H9 (cell line): ENCODE results near the gene PRRX2. TPM values are rescaled to one million over a fixed set of nuclear protein-coding genes. Genes with fewer than 3 reads are reported as not detected.

Source experiments
- DNase-seq: peaks from one replicate; pipeline ENCODE4 v3.0.0-alpha.2; 2017
- H2AFZ ChIP-seq: one replicate; pipeline ENCODE4 v1.6.1; 2013; ENCODE audit warnings: mild to moderate bottlenecking, low read length, control low read depth, moderate library complexity
- H2AK5ac ChIP-seq: 2 replicates; pipeline ENCODE4 v1.6.1; 2013; ENCODE audit warnings: low read length, control low read depth, mixed read lengths; ENCODE audit not compliant: insufficient read length
- H2BK120ac ChIP-seq: one replicate; pipeline ENCODE4 v1.6.1; 2013; ENCODE audit warnings: low read depth, mild to moderate bottlenecking, low read length, control low read depth, inconsistent platforms; ENCODE audit not compliant: poor library complexity, severe bottlenecking
- H2BK12ac ChIP-seq: 2 replicates; pipeline ENCODE4 v1.6.1; 2013; ENCODE audit warnings: low read length, control low read depth, mixed read lengths, low read depth; ENCODE audit not compliant: insufficient read length
- H2BK15ac ChIP-seq: 2 replicates; pipeline ENCODE4 v1.6.1; 2013; ENCODE audit warnings: low read depth, low read length, control low read depth
- H2BK20ac ChIP-seq: one replicate; pipeline ENCODE4 v1.6.1; 2013; ENCODE audit warnings: low read depth, mild to moderate bottlenecking, low read length, control low read depth, inconsistent platforms; ENCODE audit not compliant: poor library complexity, severe bottlenecking
- H2BK5ac ChIP-seq: 2 replicates; pipeline ENCODE4 v1.6.1; 2013; ENCODE audit warnings: low read length, control low read depth, mixed read lengths; ENCODE audit not compliant: insufficient read length
- H3K14ac ChIP-seq: 2 replicates; pipeline ENCODE4 v1.6.1; 2013; ENCODE audit warnings: low read length, control low read depth; ENCODE audit not compliant: insufficient read depth
- H3K18ac ChIP-seq: 2 replicates; pipeline ENCODE4 v1.6.1; 2013; ENCODE audit warnings: low read depth, mild to moderate bottlenecking, mixed read lengths, low read length, control low read depth; ENCODE audit not compliant: insufficient read length
- H3K23ac ChIP-seq: 2 replicates; pipeline ENCODE4 v1.6.1; 2013; ENCODE audit warnings: low read length, control low read depth, mixed read lengths, low read depth; ENCODE audit not compliant: insufficient read length
- H3K23me2 ChIP-seq: 2 replicates; pipeline ENCODE4 v1.6.1; 2013; ENCODE audit warnings: low read depth, mild to moderate bottlenecking, mixed read lengths, low read length, control low read depth; ENCODE audit not compliant: insufficient read length, poor library complexity, severe bottlenecking
- H3K27ac ChIP-seq: 2 replicates; pipeline ENCODE4 v1.5.1; 2013; ENCODE audit warnings: low read length, control low read depth, mixed read lengths, low read depth; ENCODE audit not compliant: insufficient read length
- H3K27me3 ChIP-seq: 2 replicates; pipeline ENCODE4 v1.6.1; 2013; ENCODE audit warnings: low read length, control low read depth, inconsistent platforms; ENCODE audit not compliant: insufficient read depth
- H3K4ac ChIP-seq: 2 replicates; pipeline ENCODE4 v1.6.1; 2013; ENCODE audit warnings: low read depth, mild to moderate bottlenecking, control low read depth, inconsistent platforms, low read length, moderate library complexity
- H3K4me1 ChIP-seq: 2 replicates; pipeline ENCODE4 v1.6.1; 2013; ENCODE audit warnings: low read length, control low read depth, inconsistent platforms; ENCODE audit not compliant: insufficient read depth
- H3K4me2 ChIP-seq: 2 replicates; pipeline ENCODE4 v1.6.1; 2013; ENCODE audit warnings: low read length, control low read depth, mixed read lengths; ENCODE audit not compliant: insufficient read length, insufficient read depth
- H3K56ac ChIP-seq: 2 replicates; pipeline ENCODE4 v1.6.1; 2013; ENCODE audit warnings: low read depth, mild to moderate bottlenecking, mixed read lengths, low read length, control low read depth; ENCODE audit not compliant: insufficient read length
- H3K79me1 ChIP-seq: 2 replicates; pipeline ENCODE4 v1.6.1; 2013; ENCODE audit warnings: low read depth, mild to moderate bottlenecking, moderate library complexity, low read length, control low read depth, inconsistent platforms; ENCODE audit not compliant: insufficient read depth, poor library complexity, severe bottlenecking
- H3K79me2 ChIP-seq: 2 replicates; pipeline ENCODE4 v1.6.1; 2013; ENCODE audit warnings: low read length, control low read depth, inconsistent platforms; ENCODE audit not compliant: insufficient read depth
- H3K9ac ChIP-seq: 2 replicates; pipeline ENCODE4 v1.6.1; 2013; ENCODE audit warnings: low read length, control low read depth, mixed read lengths; ENCODE audit not compliant: insufficient read length; ENCODE audit errors: extremely low read depth
- H3K9me3 ChIP-seq: one replicate; pipeline ENCODE4 v1.6.1; 2013; ENCODE audit warnings: low read depth, low read length, inconsistent platforms; ENCODE audit not compliant: control insufficient read depth
- H3T11ph ChIP-seq: one replicate; pipeline ENCODE4 v1.6.1; 2013; ENCODE audit warnings: mild to moderate bottlenecking, low read length, control low read depth, inconsistent platforms
- H4K20me1 ChIP-seq: one replicate; pipeline ENCODE4 v1.6.1; 2013; ENCODE audit not compliant: control insufficient read depth, insufficient read length, insufficient read depth
- H4K5ac ChIP-seq: 2 replicates; pipeline ENCODE4 v1.6.1; 2013; ENCODE audit warnings: low read depth, mild to moderate bottlenecking, mixed read lengths, low read length, control low read depth; ENCODE audit not compliant: insufficient read length
- H4K8ac ChIP-seq: replicated peaks from 2 replicates; pipeline ENCODE4 v1.6.1; 2013; ENCODE audit warnings: low read length, control low read depth, mixed read lengths, low read depth; ENCODE audit not compliant: insufficient read length
- H4K91ac ChIP-seq: 2 replicates; pipeline ENCODE4 v1.6.1; 2013; ENCODE audit warnings: low read depth, mild to moderate bottlenecking, moderate library complexity, mixed read lengths, low read length, control low read depth; ENCODE audit not compliant: insufficient read length
- H3K27ac Mint-ChIP-seq, 3 experiments: 2 replicates in 2 of 3; 3 replicates in 1 of 3; pipeline ENCODE4 v1.8.0; 2020 to 2021; ENCODE audit warnings: mixed read lengths in 3 of 3, mild to moderate bottlenecking in 1 of 3, moderate library complexity in 1 of 3
- H3K27me3 Mint-ChIP-seq: 2 replicates; pipeline ENCODE4 v1.8.0; 2021; ENCODE audit warnings: low read depth, mild to moderate bottlenecking, moderate library complexity, mixed read lengths
- H3K36me3 Mint-ChIP-seq, 3 experiments: 2 replicates in 2 of 3; 3 replicates in 1 of 3; pipeline ENCODE4 v1.8.0; 2020 to 2021; ENCODE audit warnings: low read depth in 3 of 3, mixed read lengths in 3 of 3; ENCODE audit not compliant: insufficient read depth in 1 of 3
- H3K4me1 Mint-ChIP-seq, 2 experiments: 2 replicates each; pipeline ENCODE4 v1.8.0; 2020; ENCODE audit warnings: mixed read lengths in 2 of 2
- H3K4me3 Mint-ChIP-seq, 2 experiments: 2 replicates in 1 of 2; 3 replicates in 1 of 2; pipeline ENCODE4 v1.8.0; 2020 to 2021; ENCODE audit warnings: mild to moderate bottlenecking in 2 of 2, mixed read lengths in 2 of 2, moderate library complexity in 1 of 2
- H3K9me3 Mint-ChIP-seq, 2 experiments: 2 replicates in 1 of 2; 3 replicates in 1 of 2; pipeline ENCODE4 v1.8.0; 2020; ENCODE audit warnings: mild to moderate bottlenecking in 2 of 2, mixed read lengths in 2 of 2, moderate library complexity in 1 of 2
- CTCF ChIP-seq: fragments of 200-600 bp; sonication (generic); conservative IDR thresholded peaks from 3 replicates; pipeline ENCODE4 v1.8.0; 2021; ENCODE audit warnings: antibody characterized with exemption, mild to moderate bottlenecking
- WGBS: extraction: QIAGEN DNeasy Blood & Tissue Kit; methylation state at CpG from one replicate; pipeline ENCODE4 v1.1.7; 2013; ENCODE audit warnings: missing lambda C conversion rate, low lambda C conversion rate, mixed read lengths; ENCODE audit not compliant: insufficient read length; ENCODE audit errors: extremely low coverage; 5-methylcytosine and 5-hydroxymethylcytosine counted together
- total RNA-seq: library from RNA; stranded (reverse); gene quantifications from 2 replicates; pipeline ENCODE4 v1.2.1, GENCODE V29; 2021

The PRRX2 gene
- total RNA-seq, 1 experiment from 2014 or later: 3.9 TPM

- no peak for TF ChIP-seq CTCF
- no CpG with 5 or more reads among the region's 13 CpGs for WGBS
- Histone ChIP-seq H2BK5ac (no peak overlapping the region), H3K14ac (no peak overlapping the region), H2BK12ac (no peak overlapping the region), H4K91ac (no peak overlapping the region), H3K27me3 (no peaks in the 10 kb centered on the region), H2AFZ (no peak overlapping the region), H3K27ac (no peak overlapping the region), H3K4me2 (no peak overlapping the region), H2AK5ac (no peak overlapping the region), H3K4ac (no peak overlapping the region), H4K20me1 (no peaks in the 10 kb centered on the region), H3K9me3 (no peaks in the 10 kb centered on the region), H3K18ac (no peak overlapping the region), H3K9ac (no peak overlapping the region), H3K4me1 (no peaks in the 10 kb centered on the region), H3K23ac (no peak overlapping the region), H3K23me2 (no peaks in the 10 kb centered on the region), H2BK15ac (no peak overlapping the region), H3K56ac (no peak overlapping the region), H2BK20ac (no peak overlapping the region), H2BK120ac (no peak overlapping the region), H4K5ac (no peak overlapping the region), H3K79me1 (peaks cover under 1% of the 10 kb centered on the region), H3K79me2 (peaks cover 37% of the 10 kb centered on the region; the same call in 1 of the 2 replicates), H3T11ph (no peak overlapping the region), H4K8ac (no peak overlapping the region)
- Mint-ChIP-seq H3K4me3 (no peak overlapping the region), H3K27ac (peak overlapping the region in 1 of 3 experiments; percentile 34; a peak in 1 of 7 replicates), H3K27me3 (peaks cover 2% of the 10 kb centered on the region; the same call in 1 of the 2 replicates), H3K9me3 (no peaks in the 10 kb centered on the region; a peak in 1 of 5 replicates), H3K4me1 (peaks cover 13 to 17% of the 10 kb centered on the region in 2 experiments), H3K36me3 (peaks cover 24 to 65% (median 65%) of the 10 kb centered on the region in 3 experiments; a peak in 6 of 7 replicates)
- no peak for DNase-seq
Measured at GRCh38 chr9:129633848-129634247, 31.6 kb upstream of the PRRX2 start.
